Measurements from ENCODE around the gene ARL4A.

- no peak for TF ChIP-seq POLR2AphosphoS5 (IDR thresholded peaks at IDR 0.05; ENCODE audit: low read depth, low read length)
- TF ChIP-seq, protein P1, sequence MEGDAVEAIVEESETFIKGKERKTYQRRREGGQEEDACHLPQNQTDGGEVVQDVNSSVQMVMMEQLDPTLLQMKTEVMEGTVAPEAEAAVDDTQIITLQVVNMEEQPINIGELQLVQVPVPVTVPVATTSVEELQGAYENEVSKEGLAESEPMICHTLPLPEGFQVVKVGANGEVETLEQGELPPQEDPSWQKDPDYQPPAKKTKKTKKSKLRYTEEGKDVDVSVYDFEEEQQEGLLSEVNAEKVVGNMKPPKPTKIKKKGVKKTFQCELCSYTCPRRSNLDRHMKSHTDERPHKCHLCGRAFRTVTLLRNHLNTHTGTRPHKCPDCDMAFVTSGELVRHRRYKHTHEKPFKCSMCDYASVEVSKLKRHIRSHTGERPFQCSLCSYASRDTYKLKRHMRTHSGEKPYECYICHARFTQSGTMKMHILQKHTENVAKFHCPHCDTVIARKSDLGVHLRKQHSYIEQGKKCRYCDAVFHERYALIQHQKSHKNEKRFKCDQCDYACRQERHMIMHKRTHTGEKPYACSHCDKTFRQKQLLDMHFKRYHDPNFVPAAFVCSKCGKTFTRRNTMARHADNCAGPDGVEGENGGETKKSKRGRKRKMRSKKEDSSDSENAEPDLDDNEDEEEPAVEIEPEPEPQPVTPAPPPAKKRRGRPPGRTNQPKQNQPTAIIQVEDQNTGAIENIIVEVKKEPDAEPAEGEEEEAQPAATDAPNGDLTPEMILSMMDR (IDR thresholded peaks at IDR 0.05; ENCODE audit: control extremely low read depth in 1 of 3, insufficient read depth in 1 of 3, low read depth in 1 of 3, low read length in 3 of 3) = no peak
- TF ChIP-seq, protein P2, sequence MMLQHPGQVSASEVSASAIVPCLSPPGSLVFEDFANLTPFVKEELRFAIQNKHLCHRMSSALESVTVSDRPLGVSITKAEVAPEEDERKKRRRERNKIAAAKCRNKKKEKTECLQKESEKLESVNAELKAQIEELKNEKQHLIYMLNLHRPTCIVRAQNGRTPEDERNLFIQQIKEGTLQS (IDR thresholded peaks at IDR 0.05; ENCODE audit: insufficient read depth, low read depth, low read length) = no peak
- no peak for TF ChIP-seq GABPA (IDR thresholded peaks at IDR 0.05; ENCODE audit: borderline replicate concordance, insufficient read depth, low read length)
- no peak for TF ChIP-seq SP4 (IDR thresholded peaks at IDR 0.05; ENCODE audit: low read length)
- TF ChIP-seq CREB1 (IDR thresholded peaks at IDR 0.05) = no peak
- TF ChIP-seq, protein P3, sequence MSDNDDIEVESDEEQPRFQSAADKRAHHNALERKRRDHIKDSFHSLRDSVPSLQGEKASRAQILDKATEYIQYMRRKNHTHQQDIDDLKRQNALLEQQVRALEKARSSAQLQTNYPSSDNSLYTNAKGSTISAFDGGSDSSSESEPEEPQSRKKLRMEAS (IDR thresholded peaks at IDR 0.05) = no peak
These were observed 33.9 kb downstream of the ARL4A start for GRCh38 chr7:12721286-12721830.

Data from H1 (cell line).